ENCODE results near the gene RABEP1. TPM values are rescaled to one million over a fixed set of nuclear protein-coding genes. Genes with fewer than 3 reads are reported as not detected.

The RABEP1 gene
- polyA plus RNA-seq, 2 donors: 8.8 to 9.0 TPM

DNA sequence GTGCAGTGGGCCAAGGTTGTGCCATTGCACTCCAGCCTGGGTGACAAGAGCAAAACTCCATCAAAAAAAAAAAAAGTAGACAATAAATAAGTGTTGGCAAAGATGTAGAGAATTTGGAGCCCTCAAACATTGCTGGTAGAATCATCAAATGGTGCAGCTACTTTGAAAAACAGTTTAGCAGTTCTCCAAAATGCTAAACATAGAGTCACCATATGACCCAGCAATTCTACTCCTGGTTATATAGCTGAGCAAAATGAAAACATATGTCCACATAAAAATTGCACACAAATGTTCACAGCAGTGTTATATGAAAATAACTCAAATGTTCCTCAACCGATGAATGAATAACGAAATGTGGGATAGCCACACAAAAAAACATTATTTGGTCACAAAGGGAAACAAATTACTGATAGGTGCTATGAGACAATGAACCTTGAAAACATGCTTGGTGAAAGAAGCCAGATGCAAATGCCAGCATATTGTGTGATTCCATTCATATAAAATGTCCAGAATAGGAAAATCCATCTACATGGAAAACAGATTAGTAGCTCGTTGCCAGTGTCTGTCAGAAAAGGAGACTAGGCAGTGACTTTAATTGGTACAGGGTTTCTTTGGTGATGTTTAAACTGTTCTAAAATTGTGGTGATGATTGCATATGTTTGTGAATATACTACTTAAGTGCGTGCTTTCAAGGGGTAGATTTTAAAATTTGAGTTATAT is 12.7 kb upstream of the RABEP1 start:
- 86 to 87% methylated on average over 4 of the region's 4 CpGs for WGBS, 2 donors
- H3K4me3 ChIP-seq (ENCODE audit: low read depth in 1 of 2, low read length in 2 of 2): no peak overlapping the region
- no peaks in the 10 kb centered on the region for H3K27me3 ChIP-seq (ENCODE audit: control insufficient read depth in 1 of 2, insufficient read depth in 2 of 2, low read length in 2 of 2)
- no peaks in the 10 kb centered on the region for H3K4me1 ChIP-seq (ENCODE audit: control insufficient read depth in 2 of 2, insufficient read depth in 2 of 2, low read length in 1 of 2)
- no peaks in the 10 kb centered on the region for H3K9me3 ChIP-seq (ENCODE audit: control insufficient read depth in 2 of 2, insufficient read depth in 1 of 2, low read depth in 1 of 2, low read length in 1 of 2)
- H3K36me3 ChIP-seq (ENCODE audit: control insufficient read depth in 2 of 2, insufficient read depth in 2 of 2, low read length in 1 of 2): no peaks in the 10 kb centered on the region
- no peak overlapping the region for H3K27ac ChIP-seq (ENCODE audit: low read depth in 2 of 2, low read length in 1 of 2)

DNA sequence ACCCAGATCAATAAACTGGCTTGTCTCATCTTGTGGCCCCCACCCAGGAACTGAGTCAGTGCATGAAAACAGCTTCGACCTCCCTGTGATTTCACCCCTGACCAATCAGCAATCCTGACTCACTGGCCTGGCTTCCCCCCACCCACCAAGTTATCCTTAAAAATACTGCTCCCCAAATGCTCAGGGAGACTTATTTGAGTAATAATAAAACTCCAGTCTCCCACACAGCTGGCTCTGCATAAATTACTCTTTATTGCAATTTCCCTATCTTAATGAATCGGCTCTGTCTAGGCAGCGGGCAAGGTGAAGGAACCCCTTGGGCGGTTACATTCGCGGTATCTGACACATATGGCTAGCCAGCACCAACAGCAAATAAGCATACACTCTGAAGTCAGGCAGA is 9.8 kb upstream of the RABEP1 start:
- no peaks in the 10 kb centered on the region for H3K9me3 ChIP-seq (ENCODE audit: control insufficient read depth in 2 of 2, insufficient read depth in 1 of 2, low read depth in 1 of 2, low read length in 1 of 2)
- H3K4me3 ChIP-seq (ENCODE audit: low read depth in 1 of 2, low read length in 2 of 2): no peak overlapping the region
- H3K36me3 ChIP-seq (ENCODE audit: control insufficient read depth in 2 of 2, insufficient read depth in 2 of 2, low read length in 1 of 2): no peaks in the 10 kb centered on the region
- H3K27ac ChIP-seq (ENCODE audit: low read depth in 2 of 2, low read length in 1 of 2): no peak overlapping the region
- no peaks in the 10 kb centered on the region for H3K4me1 ChIP-seq (ENCODE audit: control insufficient read depth in 2 of 2, insufficient read depth in 2 of 2, low read length in 1 of 2)
- no peaks in the 10 kb centered on the region for H3K27me3 ChIP-seq (ENCODE audit: control insufficient read depth in 1 of 2, insufficient read depth in 2 of 2, low read length in 2 of 2)
- 73 to 75% methylated on average over 6 of the region's 6 CpGs for WGBS, 2 donors

DNA sequence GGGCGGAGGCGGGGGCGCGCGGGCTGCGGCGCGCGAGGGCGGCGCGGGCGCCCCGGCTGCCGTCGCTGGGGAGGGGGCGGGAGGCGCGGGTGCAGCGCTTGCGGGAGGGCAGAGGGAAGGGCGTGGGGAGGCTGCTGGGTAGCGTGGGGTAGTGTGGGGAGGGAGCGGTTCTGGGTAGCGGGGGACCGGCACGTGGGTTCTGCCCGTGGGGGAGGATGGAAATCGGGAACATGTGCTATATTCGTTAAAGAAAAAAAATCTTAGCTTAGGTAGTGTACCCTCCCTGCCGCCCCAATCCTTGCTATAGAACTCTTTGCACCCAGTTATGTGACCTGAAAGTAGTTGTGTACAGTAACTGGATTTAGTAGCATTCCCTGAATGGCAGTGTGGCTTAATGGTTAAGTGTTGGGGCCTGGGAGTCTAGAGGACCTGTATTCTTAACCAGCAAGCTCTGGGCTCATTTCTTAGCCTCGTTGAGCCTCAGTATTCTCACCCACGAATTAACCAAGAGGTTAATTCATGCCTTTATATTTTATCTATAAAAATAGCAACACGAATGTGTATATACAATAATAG is 646 bp downstream of the RABEP1 start:
- Histone ChIP-seq H3K36me3 (ENCODE audit: control insufficient read depth in 2 of 2, insufficient read depth in 2 of 2, low read length in 1 of 2) (no peaks in the 10 kb centered on the region), H3K9me3 (ENCODE audit: control insufficient read depth in 2 of 2, insufficient read depth in 1 of 2, low read depth in 1 of 2, low read length in 1 of 2) (no peaks in the 10 kb centered on the region), H3K27me3 (ENCODE audit: control insufficient read depth in 1 of 2, insufficient read depth in 2 of 2, low read length in 2 of 2) (no peaks in the 10 kb centered on the region), H3K4me1 (ENCODE audit: control insufficient read depth in 2 of 2, insufficient read depth in 2 of 2, low read length in 1 of 2) (no peaks in the 10 kb centered on the region), H3K27ac (ENCODE audit: low read depth in 2 of 2, low read length in 1 of 2) (peak overlapping the region; percentile 67 to 88), H3K4me3 (ENCODE audit: low read depth in 1 of 2, low read length in 2 of 2) (peak overlapping the region; percentile 89 to 97)
- 2 to 3% methylated on average over 28 to 34 of the region's 34 CpGs for WGBS, 2 donors

DNA sequence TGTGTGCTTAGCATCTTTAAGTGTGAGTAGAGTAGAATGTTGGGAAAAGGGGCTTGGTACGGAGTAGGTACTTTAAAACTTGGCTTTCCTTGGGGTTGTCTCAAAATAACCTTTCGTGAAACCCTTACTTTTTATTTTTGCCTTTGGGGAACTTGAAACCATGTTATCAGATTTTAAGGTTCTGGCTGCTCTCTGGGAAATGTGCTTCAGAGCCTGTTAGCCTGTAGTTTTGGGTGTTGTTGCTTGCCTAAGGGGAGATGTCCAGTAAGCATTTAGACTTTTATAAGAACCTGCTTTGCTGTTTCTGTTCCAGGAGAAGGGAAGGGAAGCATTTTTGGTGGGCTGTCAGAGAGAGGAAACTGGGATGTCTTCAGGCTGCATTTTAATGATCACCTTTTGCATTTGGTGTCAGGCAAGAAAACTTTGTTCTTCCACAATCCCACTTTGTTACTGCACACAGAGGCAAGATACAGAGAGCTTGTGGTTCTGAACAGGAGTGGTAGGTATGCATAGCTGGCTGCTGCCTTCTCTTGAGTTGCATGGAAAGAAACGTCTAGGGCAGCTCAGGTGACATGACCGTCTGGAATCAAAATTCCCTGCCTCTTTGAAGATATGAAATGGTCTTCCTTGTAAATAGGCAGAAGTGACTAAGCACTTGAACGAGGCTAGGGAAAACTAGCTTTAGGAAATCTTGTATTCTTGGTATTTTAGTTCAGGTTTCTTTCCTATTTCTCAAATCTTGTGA is 1.7 kb downstream of the RABEP1 start:
- H3K4me1 ChIP-seq (ENCODE audit: control insufficient read depth in 2 of 2, insufficient read depth in 2 of 2, low read length in 1 of 2): no peaks in the 10 kb centered on the region
- H3K36me3 ChIP-seq (ENCODE audit: control insufficient read depth in 2 of 2, insufficient read depth in 2 of 2, low read length in 1 of 2): no peaks in the 10 kb centered on the region
- H3K27me3 ChIP-seq (ENCODE audit: control insufficient read depth in 1 of 2, insufficient read depth in 2 of 2, low read length in 2 of 2): no peaks in the 10 kb centered on the region
- H3K9me3 ChIP-seq (ENCODE audit: control insufficient read depth in 2 of 2, insufficient read depth in 1 of 2, low read depth in 1 of 2, low read length in 1 of 2): no peaks in the 10 kb centered on the region
- no peak overlapping the region for H3K4me3 ChIP-seq (ENCODE audit: low read depth in 1 of 2, low read length in 2 of 2)
- WGBS, 2 donors: 43% methylated on average over 5 of the region's 5 CpGs
- no peak overlapping the region for H3K27ac ChIP-seq (ENCODE audit: low read depth in 2 of 2, low read length in 1 of 2)

DNA sequence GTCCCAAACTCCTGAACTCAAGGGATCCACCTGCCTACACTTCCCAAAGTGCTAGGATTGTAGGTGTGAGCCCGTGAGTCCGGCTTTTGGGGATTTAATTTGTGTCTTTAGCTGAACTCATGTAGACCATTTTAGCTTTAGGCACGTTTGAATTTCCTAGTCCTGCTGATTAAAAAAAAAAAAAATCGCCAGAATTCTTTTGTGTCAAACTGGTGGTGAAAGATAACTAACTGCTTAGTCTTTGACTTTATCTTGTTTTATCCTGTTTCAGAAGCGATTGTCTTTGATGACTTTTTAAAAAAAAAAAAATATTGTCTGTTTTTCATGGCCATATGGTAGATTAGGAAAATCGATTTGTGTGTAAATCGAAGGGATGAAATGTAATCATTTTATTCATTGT is 2.6 kb downstream of the RABEP1 start:
- no peaks in the 10 kb centered on the region for H3K36me3 ChIP-seq (ENCODE audit: control insufficient read depth in 2 of 2, insufficient read depth in 2 of 2, low read length in 1 of 2)
- H3K4me3 ChIP-seq (ENCODE audit: low read depth in 1 of 2, low read length in 2 of 2): no peak overlapping the region
- H3K4me1 ChIP-seq (ENCODE audit: control insufficient read depth in 2 of 2, insufficient read depth in 2 of 2, low read length in 1 of 2): no peaks in the 10 kb centered on the region
- WGBS, 2 donors: 71 to 76% methylated on average over 7 of the region's 7 CpGs
- H3K27me3 ChIP-seq (ENCODE audit: control insufficient read depth in 1 of 2, insufficient read depth in 2 of 2, low read length in 2 of 2): no peaks in the 10 kb centered on the region
- H3K27ac ChIP-seq (ENCODE audit: low read depth in 2 of 2, low read length in 1 of 2): no peak overlapping the region
- H3K9me3 ChIP-seq (ENCODE audit: control insufficient read depth in 2 of 2, insufficient read depth in 1 of 2, low read depth in 1 of 2, low read length in 1 of 2): no peaks in the 10 kb centered on the region

DNA sequence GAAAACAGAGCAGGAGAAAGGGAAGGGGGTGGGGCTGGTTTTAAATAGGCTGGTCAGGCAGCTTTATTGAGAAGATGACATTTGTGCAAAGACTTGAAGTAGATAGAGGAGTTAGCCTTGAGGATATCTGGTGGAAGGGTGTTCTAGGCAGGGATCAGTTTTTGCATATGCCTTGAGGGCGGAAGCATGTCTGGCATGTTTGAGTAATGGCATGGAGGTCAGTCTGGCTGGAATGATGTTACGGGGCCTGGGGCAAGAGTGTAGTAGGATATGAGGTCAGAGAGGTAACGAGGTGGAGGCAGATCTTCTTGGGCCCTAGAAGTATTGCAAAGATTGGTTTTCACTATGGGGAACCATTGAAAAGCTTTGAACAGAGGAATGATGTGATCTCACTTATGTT is 4.8 kb downstream of the RABEP1 start:
- no peak overlapping the region for H3K4me3 ChIP-seq (ENCODE audit: low read depth in 1 of 2, low read length in 2 of 2)
- no peaks in the 10 kb centered on the region for H3K27me3 ChIP-seq (ENCODE audit: control insufficient read depth in 1 of 2, insufficient read depth in 2 of 2, low read length in 2 of 2)
- H3K4me1 ChIP-seq (ENCODE audit: control insufficient read depth in 2 of 2, insufficient read depth in 2 of 2, low read length in 1 of 2): no peaks in the 10 kb centered on the region
- H3K36me3 ChIP-seq (ENCODE audit: control insufficient read depth in 2 of 2, insufficient read depth in 2 of 2, low read length in 1 of 2): no peaks in the 10 kb centered on the region
- 96 to 99% methylated on average over 3 of the region's 3 CpGs for WGBS, 2 donors
- H3K9me3 ChIP-seq (ENCODE audit: control insufficient read depth in 2 of 2, insufficient read depth in 1 of 2, low read depth in 1 of 2, low read length in 1 of 2): no peaks in the 10 kb centered on the region
- H3K27ac ChIP-seq (ENCODE audit: low read depth in 2 of 2, low read length in 1 of 2): no peak overlapping the region

DNA sequence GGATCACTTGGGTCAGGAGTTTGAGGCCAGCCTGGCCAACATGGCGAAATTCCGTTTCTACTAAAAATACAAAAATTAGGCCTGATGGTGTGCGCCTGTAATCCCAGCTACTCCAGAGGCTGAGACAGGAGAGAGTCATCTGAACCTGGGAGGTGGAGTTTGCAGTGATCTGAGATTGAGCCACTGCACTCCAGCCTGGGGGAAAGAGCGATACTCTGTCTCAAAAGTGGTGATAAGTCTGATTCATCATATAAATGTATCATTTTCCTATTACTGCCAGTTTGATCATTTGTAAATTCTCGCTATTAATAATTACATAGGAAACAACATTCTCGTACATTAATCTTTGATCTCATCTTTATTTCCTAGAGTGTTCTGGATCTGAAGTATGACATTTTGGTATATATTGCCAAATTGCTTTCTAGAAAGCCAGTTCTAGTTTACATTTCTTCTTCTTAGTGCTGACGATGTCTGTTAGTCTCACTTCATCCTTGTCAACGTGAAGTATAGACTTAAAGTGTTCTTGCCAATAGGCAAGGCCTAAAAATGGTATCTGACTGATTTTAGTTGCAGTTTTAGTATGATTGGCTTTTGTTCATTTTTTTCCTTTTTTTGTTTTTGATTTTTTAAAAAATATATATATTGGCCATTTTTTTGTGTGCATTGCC is 9.7 kb downstream of the RABEP1 start:
- Histone ChIP-seq H3K9me3 (ENCODE audit: control insufficient read depth in 2 of 2, insufficient read depth in 1 of 2, low read depth in 1 of 2, low read length in 1 of 2) (no peaks in the 10 kb centered on the region), H3K4me1 (ENCODE audit: control insufficient read depth in 2 of 2, insufficient read depth in 2 of 2, low read length in 1 of 2) (no peaks in the 10 kb centered on the region), H3K27me3 (ENCODE audit: control insufficient read depth in 1 of 2, insufficient read depth in 2 of 2, low read length in 2 of 2) (no peaks in the 10 kb centered on the region), H3K36me3 (ENCODE audit: control insufficient read depth in 2 of 2, insufficient read depth in 2 of 2, low read length in 1 of 2) (no peaks in the 10 kb centered on the region), H3K4me3 (ENCODE audit: low read depth in 1 of 2, low read length in 2 of 2) (no peak overlapping the region), H3K27ac (ENCODE audit: low read depth in 2 of 2, low read length in 1 of 2) (no peak overlapping the region)
- 82 to 85% methylated on average over 8 of the region's 8 CpGs for WGBS, 2 donors

DNA sequence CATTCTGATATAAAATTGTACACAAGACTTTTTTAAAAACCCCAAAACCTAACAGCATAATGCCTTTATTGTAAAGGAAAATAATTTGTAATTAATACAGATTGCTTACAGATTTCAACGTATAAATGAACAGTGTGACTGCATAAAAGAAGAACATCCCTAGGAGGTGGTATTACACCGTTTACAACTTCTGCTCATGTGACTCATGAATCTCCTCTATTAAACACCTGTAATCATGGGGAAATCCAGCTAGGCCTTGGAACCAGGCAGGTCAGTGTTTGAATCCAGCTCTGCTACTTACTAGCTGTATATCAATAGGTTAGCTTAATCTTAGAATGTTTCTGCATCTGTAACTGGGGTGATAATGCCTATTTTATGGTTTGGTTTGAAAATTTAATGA is 15.2 kb downstream of the RABEP1 start:
- H3K27me3 ChIP-seq (ENCODE audit: control insufficient read depth in 1 of 2, insufficient read depth in 2 of 2, low read length in 2 of 2): no peaks in the 10 kb centered on the region
- H3K4me1 ChIP-seq (ENCODE audit: control insufficient read depth in 2 of 2, insufficient read depth in 2 of 2, low read length in 1 of 2): no peaks in the 10 kb centered on the region
- H3K36me3 ChIP-seq (ENCODE audit: control insufficient read depth in 2 of 2, insufficient read depth in 2 of 2, low read length in 1 of 2): no peaks in the 10 kb centered on the region
- no peak overlapping the region for H3K27ac ChIP-seq (ENCODE audit: low read depth in 2 of 2, low read length in 1 of 2)
- 58% methylated on average over 2 of the region's 2 CpGs for WGBS, 2 donors
- H3K4me3 ChIP-seq (ENCODE audit: low read depth in 1 of 2, low read length in 2 of 2): no peak overlapping the region
- no peaks in the 10 kb centered on the region for H3K9me3 ChIP-seq (ENCODE audit: control insufficient read depth in 2 of 2, insufficient read depth in 1 of 2, low read depth in 1 of 2, low read length in 1 of 2)

DNA sequence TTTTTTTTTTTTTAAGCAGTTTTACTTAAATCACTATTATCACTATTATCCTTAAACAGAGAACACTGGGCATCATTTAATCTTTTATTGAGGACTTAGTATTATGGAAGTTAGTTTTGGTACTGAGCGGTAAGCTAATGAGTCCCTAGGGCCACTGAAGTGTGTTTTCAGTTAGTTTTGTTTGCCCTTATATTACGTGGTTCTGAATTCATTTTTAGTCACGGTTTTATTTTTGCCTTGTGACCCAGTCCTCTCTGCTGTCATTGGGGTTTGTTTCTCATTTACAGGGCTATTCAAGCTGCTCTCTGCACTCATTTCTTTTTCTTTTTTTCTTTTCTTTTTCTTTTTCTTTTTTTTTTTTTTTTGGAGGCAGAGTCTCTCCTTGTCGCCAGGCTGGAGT is 17.3 kb downstream of the RABEP1 start:
- Histone ChIP-seq H3K27me3 (ENCODE audit: control insufficient read depth in 1 of 2, insufficient read depth in 2 of 2, low read length in 2 of 2) (no peaks in the 10 kb centered on the region), H3K4me1 (ENCODE audit: control insufficient read depth in 2 of 2, insufficient read depth in 2 of 2, low read length in 1 of 2) (no peaks in the 10 kb centered on the region), H3K9me3 (ENCODE audit: control insufficient read depth in 2 of 2, insufficient read depth in 1 of 2, low read depth in 1 of 2, low read length in 1 of 2) (no peaks in the 10 kb centered on the region), H3K27ac (ENCODE audit: low read depth in 2 of 2, low read length in 1 of 2) (no peak overlapping the region), H3K36me3 (ENCODE audit: control insufficient read depth in 2 of 2, insufficient read depth in 2 of 2, low read length in 1 of 2) (no peaks in the 10 kb centered on the region), H3K4me3 (ENCODE audit: low read depth in 1 of 2, low read length in 2 of 2) (no peak overlapping the region)
- whole genome bisulfite sequencing, 2 donors: 80% methylated on average over 4 of the region's 4 CpGs

All from esophagus (tissue), 2 donors.